ENCODE measurements around the gene PBX3. TPM values are rescaled to one million over a fixed set of nuclear protein-coding genes. Genes with fewer than 3 reads are reported as not detected.

The PBX3 gene
- total and polyA plus RNA-seq, 10 of the 15 experiments (the other 5 are each of a cell fraction or from before 2014, with no cell fraction given): 6.7 to 146 (median 22.2) TPM

DNA sequence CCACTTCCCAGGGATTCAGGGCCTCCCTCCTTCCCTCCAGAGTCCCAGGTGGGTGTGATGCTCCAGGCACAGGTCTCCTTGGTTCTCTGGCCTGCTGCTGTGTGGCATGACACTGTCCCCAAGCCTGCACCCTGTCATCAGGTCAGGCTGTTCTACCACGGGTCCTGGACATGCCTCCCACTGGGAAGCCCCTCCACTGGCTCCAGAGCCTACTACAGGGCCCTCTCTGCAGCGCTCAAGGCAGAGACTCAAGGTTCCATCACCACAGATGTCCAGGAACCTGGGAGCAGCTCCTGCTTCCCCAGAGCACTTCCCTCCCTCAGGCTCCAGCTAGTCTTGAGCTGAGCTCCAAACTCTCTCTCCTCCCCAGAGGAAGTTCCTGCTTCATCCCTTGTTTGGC, 237.3 kb downstream of the PBX3 start:
- intact Hi-C loops (cut with micrococcal nuclease; ENCODE audit: unreplicated experiment): no loop called here
- SMC1A ChIA-PET (ENCODE audit: uncharacterized antibody, unreplicated experiment): no interaction called here

More for the DNA sequence above, 237.3 kb downstream of the PBX3 start:
- no TSS peak for BruUV-seq (replicated peaks)
- WGBS (ENCODE audit: insufficient coverage, insufficient replicate concordance, low lambda C conversion rate, missing lambda C conversion rate): 17% methylated on average over 2 of the region's 2 CpGs
- no peak for ATAC-seq
- H2AFZ ChIP-seq (ENCODE audit: control insufficient read depth, low read depth, low read length): no peak overlapping the region
- no peaks in the 10 kb centered on the region for H3K27me3 ChIP-seq (replicated peaks in 1 of 2; ENCODE audit: control insufficient read depth in 2 of 2, insufficient read depth in 2 of 2, low read length in 1 of 2)
- CTCF ChIA-PET: no interaction called here
- H3K4me3 ChIP-seq: no peak overlapping the region
- no peaks in the 10 kb centered on the region for H4K20me1 ChIP-seq (ENCODE audit: control insufficient read depth, insufficient read depth)
- no peaks in the 10 kb centered on the region for H3K79me2 ChIP-seq (ENCODE audit: control insufficient read depth, insufficient read depth, low read length)
- no peaks in the 10 kb centered on the region for H3K4me1 ChIP-seq (ENCODE audit: control insufficient read depth, insufficient read depth, low read length)
- POLR2A ChIA-PET: no interaction called here
- no peak overlapping the region for H3K4me2 ChIP-seq (ENCODE audit: control insufficient read depth, insufficient read depth)
- DNase-seq (ENCODE audit: low read depth, low spot score): no peak
- peaks cover 2% of the 10 kb centered on the region; the same call in 2 of the 3 replicates for H3K9me3 ChIP-seq (replicated peaks; ENCODE audit: control insufficient read depth, insufficient read depth, low read length)
- H3K36me3 ChIP-seq (ENCODE audit: control insufficient read depth in 2 of 2, insufficient read depth in 2 of 2, low read length in 1 of 2): no peaks in the 10 kb centered on the region
- H3K9ac ChIP-seq (ENCODE audit: control insufficient read depth, insufficient read depth, low read length): no peak overlapping the region
- RAD21 ChIA-PET (ENCODE audit: unreplicated experiment): no interaction called here
- no peak for FAIRE-seq
- no peak for TF ChIP-seq EGR1 (IDR thresholded peaks at IDR 0.05; ENCODE audit: borderline replicate concordance in 1 of 2, low read depth in 2 of 2, low read length in 2 of 2)
- TF ChIP-seq, protein P1, sequence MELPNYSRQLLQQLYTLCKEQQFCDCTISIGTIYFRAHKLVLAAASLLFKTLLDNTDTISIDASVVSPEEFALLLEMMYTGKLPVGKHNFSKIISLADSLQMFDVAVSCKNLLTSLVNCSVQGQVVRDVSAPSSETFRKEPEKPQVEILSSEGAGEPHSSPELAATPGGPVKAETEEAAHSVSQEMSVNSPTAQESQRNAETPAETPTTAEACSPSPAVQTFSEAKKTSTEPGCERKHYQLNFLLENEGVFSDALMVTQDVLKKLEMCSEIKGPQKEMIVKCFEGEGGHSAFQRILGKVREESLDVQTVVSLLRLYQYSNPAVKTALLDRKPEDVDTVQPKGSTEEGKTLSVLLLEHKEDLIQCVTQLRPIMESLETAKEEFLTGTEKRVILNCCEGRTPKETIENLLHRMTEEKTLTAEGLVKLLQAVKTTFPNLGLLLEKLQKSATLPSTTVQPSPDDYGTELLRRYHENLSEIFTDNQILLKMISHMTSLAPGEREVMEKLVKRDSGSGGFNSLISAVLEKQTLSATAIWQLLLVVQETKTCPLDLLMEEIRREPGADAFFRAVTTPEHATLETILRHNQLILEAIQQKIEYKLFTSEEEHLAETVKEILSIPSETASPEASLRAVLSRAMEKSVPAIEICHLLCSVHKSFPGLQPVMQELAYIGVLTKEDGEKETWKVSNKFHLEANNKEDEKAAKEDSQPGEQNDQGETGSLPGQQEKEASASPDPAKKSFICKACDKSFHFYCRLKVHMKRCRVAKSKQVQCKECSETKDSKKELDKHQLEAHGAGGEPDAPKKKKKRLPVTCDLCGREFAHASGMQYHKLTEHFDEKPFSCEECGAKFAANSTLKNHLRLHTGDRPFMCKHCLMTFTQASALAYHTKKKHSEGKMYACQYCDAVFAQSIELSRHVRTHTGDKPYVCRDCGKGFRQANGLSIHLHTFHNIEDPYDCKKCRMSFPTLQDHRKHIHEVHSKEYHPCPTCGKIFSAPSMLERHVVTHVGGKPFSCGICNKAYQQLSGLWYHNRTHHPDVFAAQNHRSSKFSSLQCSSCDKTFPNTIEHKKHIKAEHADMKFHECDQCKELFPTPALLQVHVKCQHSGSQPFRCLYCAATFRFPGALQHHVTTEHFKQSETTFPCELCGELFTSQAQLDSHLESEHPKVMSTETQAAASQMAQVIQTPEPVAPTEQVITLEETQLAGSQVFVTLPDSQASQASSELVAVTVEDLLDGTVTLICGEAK (IDR thresholded peaks at IDR 0.05; ENCODE audit: borderline replicate concordance): no peak
- TF ChIP-seq ZNF207 (IDR thresholded peaks at IDR 0.05; ENCODE audit: borderline replicate concordance): no peak
- TF ChIP-seq MEF2B (IDR thresholded peaks at IDR 0.05; ENCODE audit: partially characterized antibody, poor library complexity, severe bottlenecking): no peak
- TF ChIP-seq, protein P2, sequence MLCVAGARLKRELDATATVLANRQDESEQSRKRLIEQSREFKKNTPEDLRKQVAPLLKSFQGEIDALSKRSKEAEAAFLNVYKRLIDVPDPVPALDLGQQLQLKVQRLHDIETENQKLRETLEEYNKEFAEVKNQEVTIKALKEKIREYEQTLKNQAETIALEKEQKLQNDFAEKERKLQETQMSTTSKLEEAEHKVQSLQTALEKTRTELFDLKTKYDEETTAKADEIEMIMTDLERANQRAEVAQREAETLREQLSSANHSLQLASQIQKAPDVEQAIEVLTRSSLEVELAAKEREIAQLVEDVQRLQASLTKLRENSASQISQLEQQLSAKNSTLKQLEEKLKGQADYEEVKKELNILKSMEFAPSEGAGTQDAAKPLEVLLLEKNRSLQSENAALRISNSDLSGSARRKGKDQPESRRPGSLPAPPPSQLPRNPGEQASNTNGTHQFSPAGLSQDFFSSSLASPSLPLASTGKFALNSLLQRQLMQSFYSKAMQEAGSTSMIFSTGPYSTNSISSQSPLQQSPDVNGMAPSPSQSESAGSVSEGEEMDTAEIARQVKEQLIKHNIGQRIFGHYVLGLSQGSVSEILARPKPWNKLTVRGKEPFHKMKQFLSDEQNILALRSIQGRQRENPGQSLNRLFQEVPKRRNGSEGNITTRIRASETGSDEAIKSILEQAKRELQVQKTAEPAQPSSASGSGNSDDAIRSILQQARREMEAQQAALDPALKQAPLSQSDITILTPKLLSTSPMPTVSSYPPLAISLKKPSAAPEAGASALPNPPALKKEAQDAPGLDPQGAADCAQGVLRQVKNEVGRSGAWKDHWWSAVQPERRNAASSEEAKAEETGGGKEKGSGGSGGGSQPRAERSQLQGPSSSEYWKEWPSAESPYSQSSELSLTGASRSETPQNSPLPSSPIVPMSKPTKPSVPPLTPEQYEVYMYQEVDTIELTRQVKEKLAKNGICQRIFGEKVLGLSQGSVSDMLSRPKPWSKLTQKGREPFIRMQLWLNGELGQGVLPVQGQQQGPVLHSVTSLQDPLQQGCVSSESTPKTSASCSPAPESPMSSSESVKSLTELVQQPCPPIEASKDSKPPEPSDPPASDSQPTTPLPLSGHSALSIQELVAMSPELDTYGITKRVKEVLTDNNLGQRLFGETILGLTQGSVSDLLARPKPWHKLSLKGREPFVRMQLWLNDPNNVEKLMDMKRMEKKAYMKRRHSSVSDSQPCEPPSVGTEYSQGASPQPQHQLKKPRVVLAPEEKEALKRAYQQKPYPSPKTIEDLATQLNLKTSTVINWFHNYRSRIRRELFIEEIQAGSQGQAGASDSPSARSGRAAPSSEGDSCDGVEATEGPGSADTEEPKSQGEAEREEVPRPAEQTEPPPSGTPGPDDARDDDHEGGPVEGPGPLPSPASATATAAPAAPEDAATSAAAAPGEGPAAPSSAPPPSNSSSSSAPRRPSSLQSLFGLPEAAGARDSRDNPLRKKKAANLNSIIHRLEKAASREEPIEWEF (IDR thresholded peaks at IDR 0.05; ENCODE audit: insufficient replicate concordance, low read depth, low read length): no peak
- no peak for TF ChIP-seq BCL11A (IDR thresholded peaks at IDR 0.05; ENCODE audit: low read depth, low read length)
- TF ChIP-seq CREB1 (IDR thresholded peaks at IDR 0.05; ENCODE audit: low read depth): no peak
- TF ChIP-seq, protein P3, sequence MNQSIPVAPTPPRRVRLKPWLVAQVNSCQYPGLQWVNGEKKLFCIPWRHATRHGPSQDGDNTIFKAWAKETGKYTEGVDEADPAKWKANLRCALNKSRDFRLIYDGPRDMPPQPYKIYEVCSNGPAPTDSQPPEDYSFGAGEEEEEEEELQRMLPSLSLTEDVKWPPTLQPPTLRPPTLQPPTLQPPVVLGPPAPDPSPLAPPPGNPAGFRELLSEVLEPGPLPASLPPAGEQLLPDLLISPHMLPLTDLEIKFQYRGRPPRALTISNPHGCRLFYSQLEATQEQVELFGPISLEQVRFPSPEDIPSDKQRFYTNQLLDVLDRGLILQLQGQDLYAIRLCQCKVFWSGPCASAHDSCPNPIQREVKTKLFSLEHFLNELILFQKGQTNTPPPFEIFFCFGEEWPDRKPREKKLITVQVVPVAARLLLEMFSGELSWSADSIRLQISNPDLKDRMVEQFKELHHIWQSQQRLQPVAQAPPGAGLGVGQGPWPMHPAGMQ (IDR thresholded peaks at IDR 0.05; ENCODE audit: borderline replicate concordance): no peak
- no peak for TF ChIP-seq FOS (IDR thresholded peaks at IDR 0.05; ENCODE audit: borderline replicate concordance, extremely low read depth, insufficient read length)
- TF ChIP-seq BACH1 (IDR thresholded peaks at IDR 0.05; ENCODE audit: borderline replicate concordance): no peak
- TF ChIP-seq RB1 (IDR thresholded peaks at IDR 0.05; ENCODE audit: borderline replicate concordance): no peak
- in situ Hi-C loops (cut with MboI): no loop called here
- H3K27ac ChIP-seq (ENCODE audit: control insufficient read depth, insufficient read depth): no peak overlapping the region
